Osteocyte (in vitro differentiated cells): ENCODE measurements around the gene ADGRL1. TPM values are rescaled to one million over a fixed set of nuclear protein-coding genes. Genes with fewer than 3 reads are reported as not detected.
A peak's percentile ranks its signal among the peaks of the same experiment; 100 is the strongest.

Experiments
- DNase-seq: peaks from one replicate; pipeline ENCODE4 v3.0.0; 2021; ENCODE audit warnings: mixed read lengths; ENCODE audit not compliant: unreplicated experiment; ENCODE audit errors: extremely low spot score
- H3K27ac Mint-ChIP-seq: one replicate; pipeline ENCODE4 v1.8.0; 2021; ENCODE audit warnings: mild to moderate bottlenecking, mixed read lengths; ENCODE audit not compliant: unreplicated experiment
- H3K27me3 Mint-ChIP-seq: one replicate; pipeline ENCODE4 v1.8.0; 2021; ENCODE audit warnings: mixed read lengths; ENCODE audit not compliant: unreplicated experiment
- H3K36me3 Mint-ChIP-seq: one replicate; pipeline ENCODE4 v1.8.0; 2021; ENCODE audit warnings: mixed read lengths; ENCODE audit not compliant: unreplicated experiment
- H3K4me1 Mint-ChIP-seq: one replicate; pipeline ENCODE4 v1.8.0; 2021; ENCODE audit warnings: mixed read lengths; ENCODE audit not compliant: unreplicated experiment
- H3K4me3 Mint-ChIP-seq: one replicate; pipeline ENCODE4 v1.8.0; 2021; ENCODE audit warnings: mild to moderate bottlenecking, moderate library complexity, mixed read lengths; ENCODE audit not compliant: unreplicated experiment
- H3K9me3 Mint-ChIP-seq: one replicate; pipeline ENCODE4 v1.8.0; 2021; ENCODE audit warnings: mixed read lengths; ENCODE audit not compliant: unreplicated experiment
- total RNA-seq: library from RNA; stranded (reverse); gene quantifications from 2 replicates; pipeline ENCODE4 v1.2.1, GENCODE V29; 2021
- TF ChIP-seq, protein P1 (sequence below): fragments of 200-600 bp; sonication (generic); IDR thresholded peaks from 2 replicates; pipeline ENCODE4 v1.5.0; 2021; ENCODE audit warnings: antibody characterized with exemption, mild to moderate bottlenecking, moderate library complexity

ADGRL1 gene
- total RNA-seq, 1 donor from 2014 or later = 43.5 TPM

DNA sequence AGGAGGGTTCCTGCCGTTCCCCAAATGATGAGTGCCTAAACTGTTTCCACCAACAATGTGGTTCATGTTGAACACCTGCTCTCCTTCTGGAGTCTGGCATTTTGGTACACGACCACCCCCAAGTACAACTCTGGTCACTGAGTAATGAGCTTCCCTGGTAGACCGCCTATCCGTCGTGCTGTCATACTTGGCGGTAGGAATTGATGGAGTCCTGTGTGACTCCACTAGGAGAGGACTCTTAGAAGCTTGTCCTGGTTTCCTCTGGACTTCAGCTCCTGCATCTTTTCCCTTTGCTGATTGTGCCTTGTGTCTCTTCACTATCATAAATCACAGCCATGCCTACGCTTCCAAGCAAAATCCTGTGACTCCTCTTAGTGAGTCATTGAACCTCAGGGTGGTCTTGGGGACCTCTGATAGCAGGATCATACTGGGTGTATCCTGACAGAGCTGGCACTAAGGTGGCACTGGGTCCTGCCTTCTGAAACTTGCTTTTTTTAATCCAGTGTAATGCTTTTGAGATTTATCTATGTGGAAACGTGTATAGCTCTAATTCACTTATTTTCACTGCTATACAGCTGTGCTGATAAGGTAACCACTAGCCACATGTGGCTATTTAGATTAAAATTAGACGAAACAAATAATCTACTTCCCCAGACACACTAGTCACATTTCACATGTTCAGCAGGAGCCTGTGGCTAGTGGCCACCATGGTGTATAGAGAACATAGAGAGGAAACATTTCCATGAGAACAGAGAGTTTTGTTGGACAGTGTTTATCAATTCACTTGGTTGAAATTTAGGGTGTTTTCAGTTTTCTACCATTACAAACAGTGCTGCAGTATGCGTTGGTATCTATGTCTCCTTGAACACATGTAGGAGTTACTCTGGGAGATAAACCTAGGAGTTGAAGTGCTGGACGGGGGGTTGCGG is 63.4 kb downstream of the ADGRL1 start:
- Mint-ChIP-seq H3K27me3 (no peaks in the 10 kb centered on the region), H3K4me1 (peaks cover 41% of the 10 kb centered on the region), H3K9me3 (no peaks in the 10 kb centered on the region), H3K27ac (no peak overlapping the region), H3K36me3 (no peaks in the 10 kb centered on the region), H3K4me3 (no peak overlapping the region)
- no peak for DNase-seq
- TF ChIP-seq, protein P1, sequence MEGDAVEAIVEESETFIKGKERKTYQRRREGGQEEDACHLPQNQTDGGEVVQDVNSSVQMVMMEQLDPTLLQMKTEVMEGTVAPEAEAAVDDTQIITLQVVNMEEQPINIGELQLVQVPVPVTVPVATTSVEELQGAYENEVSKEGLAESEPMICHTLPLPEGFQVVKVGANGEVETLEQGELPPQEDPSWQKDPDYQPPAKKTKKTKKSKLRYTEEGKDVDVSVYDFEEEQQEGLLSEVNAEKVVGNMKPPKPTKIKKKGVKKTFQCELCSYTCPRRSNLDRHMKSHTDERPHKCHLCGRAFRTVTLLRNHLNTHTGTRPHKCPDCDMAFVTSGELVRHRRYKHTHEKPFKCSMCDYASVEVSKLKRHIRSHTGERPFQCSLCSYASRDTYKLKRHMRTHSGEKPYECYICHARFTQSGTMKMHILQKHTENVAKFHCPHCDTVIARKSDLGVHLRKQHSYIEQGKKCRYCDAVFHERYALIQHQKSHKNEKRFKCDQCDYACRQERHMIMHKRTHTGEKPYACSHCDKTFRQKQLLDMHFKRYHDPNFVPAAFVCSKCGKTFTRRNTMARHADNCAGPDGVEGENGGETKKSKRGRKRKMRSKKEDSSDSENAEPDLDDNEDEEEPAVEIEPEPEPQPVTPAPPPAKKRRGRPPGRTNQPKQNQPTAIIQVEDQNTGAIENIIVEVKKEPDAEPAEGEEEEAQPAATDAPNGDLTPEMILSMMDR = no peak

DNA sequence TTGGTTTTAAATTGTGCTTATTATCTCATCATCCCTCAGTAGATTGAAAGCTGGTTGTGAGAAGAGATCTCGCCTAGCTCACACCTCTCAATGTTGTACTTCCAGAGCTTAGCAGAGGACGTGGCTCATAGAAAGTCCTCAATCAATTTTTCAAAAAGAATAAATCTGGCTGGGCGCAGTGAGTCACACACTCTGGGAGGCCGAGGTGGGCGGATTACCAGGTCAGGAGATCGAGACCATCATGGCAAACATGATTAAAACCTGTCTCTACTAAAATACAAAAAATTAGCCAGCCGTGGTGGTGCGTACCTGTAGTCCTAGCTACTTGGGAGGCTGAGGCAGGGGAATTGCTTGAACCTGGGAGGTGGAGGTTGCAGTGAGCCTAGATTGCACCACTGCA is 64.9 kb downstream of the ADGRL1 start:
- Mint-ChIP-seq H3K4me3 (no peak overlapping the region), H3K36me3 (no peaks in the 10 kb centered on the region), H3K27ac (no peak overlapping the region)

DNA sequence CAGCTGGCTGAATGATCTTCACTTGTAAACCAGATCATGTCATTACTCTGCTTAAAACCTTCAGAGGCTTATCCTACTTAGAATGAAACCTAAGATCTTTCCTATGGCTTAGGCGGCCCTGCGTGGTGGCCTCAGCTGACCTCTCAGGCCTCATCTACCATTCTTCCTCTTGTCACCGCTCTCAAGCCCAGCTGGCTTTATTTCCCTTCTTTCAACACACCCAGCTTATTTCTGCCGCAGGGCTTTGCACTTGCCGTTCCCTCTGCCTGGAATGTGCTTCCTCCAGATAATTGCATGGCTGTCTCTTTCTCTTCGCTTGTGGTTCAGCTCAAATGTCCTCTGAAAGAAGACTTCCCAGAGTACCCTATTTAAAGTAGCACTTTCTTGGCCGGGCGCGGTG is 66.0 kb downstream of the ADGRL1 start:
- H3K27ac Mint-ChIP-seq = peak overlapping the region; percentile 93
- H3K9me3 Mint-ChIP-seq = no peaks in the 10 kb centered on the region
- peaks cover 39% of the 10 kb centered on the region for H3K4me1 Mint-ChIP-seq
- DNase-seq = no peak
- peak overlapping the region; percentile 53 for H3K4me3 Mint-ChIP-seq
- H3K27me3 Mint-ChIP-seq = no peaks in the 10 kb centered on the region
- TF ChIP-seq, protein P1 = no peak
- no peaks in the 10 kb centered on the region for H3K36me3 Mint-ChIP-seq

More for the DNA sequence above, 64.9 kb downstream of the ADGRL1 start:
- Mint-ChIP-seq H3K27me3 (no peaks in the 10 kb centered on the region), H3K9me3 (no peaks in the 10 kb centered on the region), H3K4me1 (peaks cover 37% of the 10 kb centered on the region)
- TF ChIP-seq, protein P1 = no peak
- DNase-seq = no peak

DNA sequence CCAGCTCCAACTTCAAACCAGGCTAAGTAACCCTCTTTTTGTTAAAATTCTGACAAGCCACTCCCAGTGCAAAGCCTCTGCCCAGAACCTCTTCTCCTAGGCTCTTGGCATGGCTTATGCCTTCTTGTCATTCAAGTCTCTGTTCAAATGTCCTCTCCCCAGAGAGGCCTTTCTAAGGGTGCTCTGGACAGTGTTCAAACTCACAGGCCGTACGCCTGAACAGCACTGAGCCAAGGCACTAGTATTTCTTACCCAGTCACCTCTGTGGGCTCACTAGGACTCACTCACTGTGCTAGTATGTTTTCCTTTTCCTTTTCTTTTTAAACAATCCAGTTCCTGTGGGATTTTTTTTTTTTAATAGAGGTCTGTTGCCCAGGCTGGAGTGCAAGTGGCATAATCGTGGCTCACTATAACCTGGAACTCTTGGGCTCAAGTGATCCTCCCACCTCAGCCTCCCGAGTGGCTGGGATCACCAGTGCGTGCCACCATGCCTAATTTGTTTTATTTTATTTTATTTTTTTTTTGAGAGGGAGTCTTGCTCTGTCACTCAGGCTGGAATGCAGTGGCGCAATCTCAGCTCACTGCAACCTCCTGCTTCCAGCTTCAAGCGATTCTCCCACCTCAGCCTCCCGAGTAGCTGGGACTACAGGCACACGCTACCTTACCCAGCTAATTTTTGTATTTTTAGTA is 67.2 kb downstream of the ADGRL1 start:
- H3K27me3 Mint-ChIP-seq = no peaks in the 10 kb centered on the region
- peak overlapping the region; percentile 62 for H3K4me3 Mint-ChIP-seq
- DNase-seq = no peak
- no peaks in the 10 kb centered on the region for H3K36me3 Mint-ChIP-seq
- peak overlapping the region; percentile 93 for H3K27ac Mint-ChIP-seq
- H3K9me3 Mint-ChIP-seq = no peaks in the 10 kb centered on the region
- peaks cover 44% of the 10 kb centered on the region for H3K4me1 Mint-ChIP-seq
- TF ChIP-seq, protein P1 = no peak
